PC-3 (cell line): Measurements from ENCODE around the gene MUC20. TPM values are rescaled to one million over a fixed set of nuclear protein-coding genes. Genes with fewer than 3 reads are reported as not detected.
A peak's percentile ranks its signal among the peaks of the same experiment; 100 is the strongest.

Experiments used
- ATAC-seq: fragments of 200-7000 bp; cut with Tn5 transposase; 2 replicates; pipeline ENCODE4 v1.9.1; 2020; ENCODE audit warnings: mild to moderate bottlenecking, moderate library complexity
- BruUV-seq: library from RNA; stranded (reverse); fragments of 400-500 nt; replicated peaks from 2 replicates; lab custom pipeline; 2021; lab: Mats Ljungman, UMichigan
- CTCF ChIA-PET: fragments of 300-600 bp; sonication (Branson Sonifier 250); formaldehyde crosslinking; loops from one replicate; lab custom pipeline; 2022; ENCODE audit warnings: antibody characterized with exemption; lab: Charles Lee
- POLR2A ChIA-PET: fragments of 300-600 bp; sonication (Branson Sonifier 250); formaldehyde crosslinking; loops from one replicate; lab custom pipeline; 2022; ENCODE audit warnings: antibody characterized with exemption; ENCODE audit not compliant: unreplicated experiment; lab: Charles Lee
- DNase-seq: peaks from one replicate; pipeline ENCODE4 v3.0.0-alpha.2; 2015
- H2AFZ ChIP-seq: fragments of 300-600 bp; sonication (generic); 2 replicates; pipeline ENCODE4 v1.6.0; 2016; ENCODE audit warnings: antibody characterized with exemption, low read length
- H3F3A ChIP-seq: fragments of 300-600 bp; sonication (generic); one replicate; pipeline ENCODE4 v1.6.0; 2017; ENCODE audit warnings: antibody characterized with exemption, low read length, control low read depth, mild to moderate bottlenecking; ENCODE audit not compliant: unreplicated experiment
- H3K27ac ChIP-seq: fragments of 300-600 bp; sonication (generic); 2 replicates; pipeline ENCODE4 v1.5.1; 2016; ENCODE audit warnings: mild to moderate bottlenecking, low read length
- H3K27me3 ChIP-seq: fragments of 300-600 bp; sonication (generic); 2 replicates; pipeline ENCODE4 v1.6.1; 2016; ENCODE audit warnings: low read length, mixed read lengths
- H3K36me3 ChIP-seq: fragments of 300-600 bp; sonication (generic); 2 replicates; pipeline ENCODE4 v1.6.1; 2016; ENCODE audit warnings: low read depth, mixed run types, low read length, mixed read lengths
- H3K4me1 ChIP-seq: fragments of 300-600 bp; sonication (generic); 2 replicates; pipeline ENCODE4 v1.5.1; 2016; ENCODE audit warnings: low read length; ENCODE audit not compliant: insufficient read depth
- H3K4me2 ChIP-seq: fragments of 300-600 bp; sonication (generic); 2 replicates; pipeline ENCODE4 v1.6.0; 2016; ENCODE audit warnings: low read length
- H3K4me3 ChIP-seq: fragments of 300-600 bp; sonication (generic); 2 replicates; pipeline ENCODE4 v1.5.1; 2016; ENCODE audit warnings: mild to moderate bottlenecking, low read length, mixed read lengths
- H3K79me2 ChIP-seq: fragments of 300-600 bp; sonication (generic); 2 replicates; pipeline ENCODE4 v1.6.1; 2017; ENCODE audit warnings: low read length, mixed read lengths
- H3K9ac ChIP-seq: fragments of 300-600 bp; sonication (generic); 2 replicates; pipeline ENCODE4 v1.6.0; 2016; ENCODE audit warnings: mild to moderate bottlenecking, low read length
- H3K9me2 ChIP-seq: fragments of 300-600 bp; sonication (generic); replicated peaks from 2 replicates; pipeline ENCODE4 v1.6.1; 2016; ENCODE audit warnings: mixed run types, low read length, mixed read lengths
- H3K9me3 ChIP-seq: fragments of 300-600 bp; sonication (generic); 2 replicates; pipeline ENCODE4 v1.6.1; 2016; ENCODE audit warnings: low read length, mixed read lengths
- H4K20me1 ChIP-seq: fragments of 300-600 bp; sonication (generic); 2 replicates; pipeline ENCODE4 v1.6.1; 2016; ENCODE audit warnings: low read length, mixed read lengths
- EZH2 ChIP-seq: fragments of 300-600 bp; sonication (generic); IDR thresholded peaks from one replicate; pipeline ENCODE4 v1.6.1; 2017; ENCODE audit warnings: antibody characterized with exemption, mild to moderate bottlenecking, low read length; ENCODE audit not compliant: unreplicated experiment
- EZH2phosphoT487 ChIP-seq: fragments of 300-600 bp; sonication (generic); IDR thresholded peaks from 2 replicates; pipeline ENCODE4 v1.6.1; 2018; ENCODE audit warnings: mild to moderate bottlenecking, antibody characterized with exemption, low read length, borderline replicate concordance
- intact Hi-C: fragments of 100-400 bp; cut with micrococcal nuclease; formaldehyde crosslinking; loops from 2 replicates; pipeline ENCODE4 v1.9.0; 2023
- total RNA-seq: library from RNA; depleted of rRNA; stranded (reverse); fragments of >200 nt; gene quantifications from 2 replicates; pipeline ENCODE4 v1.2.3, GENCODE V29; 2014
- TF ChIP-seq, protein P1 (sequence below): fragments of 300-600 bp; sonication (generic); conservative IDR thresholded peaks from 2 replicates; pipeline ENCODE4 v1.5.1; 2017; ENCODE audit warnings: antibody characterized with exemption, low read depth, mild to moderate bottlenecking, low read length

Gene MUC20
- total RNA-seq, 1 experiment from 2014 or later = 0.69 TPM

- Histone ChIP-seq H3K79me2 (no peaks in the 10 kb centered on the region), H3K4me1 (peaks cover 11% of the 10 kb centered on the region; the same call in 1 of the 2 replicates), H2AFZ (no peak overlapping the region), H3K9me2 (no peaks in the 10 kb centered on the region), H3K27ac (no peak overlapping the region), H4K20me1 (no peaks in the 10 kb centered on the region), H3K9ac (no peak overlapping the region), H3K4me2 (no peak overlapping the region), H3F3A (no peaks in the 10 kb centered on the region), H3K36me3 (peaks cover under 1% of the 10 kb centered on the region; the same call in 1 of the 2 replicates), H3K9me3 (no peaks in the 10 kb centered on the region), H3K4me3 (no peak overlapping the region), H3K27me3 (no peaks in the 10 kb centered on the region)
- BruUV-seq = no TSS peak
- TF ChIP-seq EZH2phosphoT487 = no peak
- TF ChIP-seq, protein P1, sequence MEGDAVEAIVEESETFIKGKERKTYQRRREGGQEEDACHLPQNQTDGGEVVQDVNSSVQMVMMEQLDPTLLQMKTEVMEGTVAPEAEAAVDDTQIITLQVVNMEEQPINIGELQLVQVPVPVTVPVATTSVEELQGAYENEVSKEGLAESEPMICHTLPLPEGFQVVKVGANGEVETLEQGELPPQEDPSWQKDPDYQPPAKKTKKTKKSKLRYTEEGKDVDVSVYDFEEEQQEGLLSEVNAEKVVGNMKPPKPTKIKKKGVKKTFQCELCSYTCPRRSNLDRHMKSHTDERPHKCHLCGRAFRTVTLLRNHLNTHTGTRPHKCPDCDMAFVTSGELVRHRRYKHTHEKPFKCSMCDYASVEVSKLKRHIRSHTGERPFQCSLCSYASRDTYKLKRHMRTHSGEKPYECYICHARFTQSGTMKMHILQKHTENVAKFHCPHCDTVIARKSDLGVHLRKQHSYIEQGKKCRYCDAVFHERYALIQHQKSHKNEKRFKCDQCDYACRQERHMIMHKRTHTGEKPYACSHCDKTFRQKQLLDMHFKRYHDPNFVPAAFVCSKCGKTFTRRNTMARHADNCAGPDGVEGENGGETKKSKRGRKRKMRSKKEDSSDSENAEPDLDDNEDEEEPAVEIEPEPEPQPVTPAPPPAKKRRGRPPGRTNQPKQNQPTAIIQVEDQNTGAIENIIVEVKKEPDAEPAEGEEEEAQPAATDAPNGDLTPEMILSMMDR = no peak
- TF ChIP-seq EZH2 = no peak
- intact Hi-C loops = no loop called here
- ChIA-PET CTCF (no interaction called here), POLR2A (no interaction called here)
- DNase-seq = no peak
- no peak for ATAC-seq
Observed at GRCh38 chr3:195698647-195699387, 22.0 kb upstream of the MUC20 start.

DNA sequence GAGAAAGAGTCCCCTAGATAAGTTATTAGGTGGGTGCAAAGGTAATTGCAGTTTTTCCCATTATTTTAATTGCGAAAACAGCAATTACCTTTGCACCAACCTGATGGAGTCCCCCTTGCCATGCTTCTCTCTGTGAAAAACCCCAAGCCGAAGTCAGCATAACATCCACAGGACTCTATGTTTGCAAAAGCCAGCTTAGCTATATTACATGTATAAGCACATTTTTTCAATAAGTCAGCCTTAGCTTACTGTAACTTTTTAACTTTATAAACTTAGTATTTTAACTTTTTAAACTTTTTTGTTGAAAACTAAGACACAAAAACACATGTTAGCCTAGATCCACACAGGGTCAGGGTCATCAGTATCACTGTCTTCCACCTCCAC is 21.4 kb upstream of the MUC20 start:
- Histone ChIP-seq H3K9me3 (no peaks in the 10 kb centered on the region), H3F3A (no peaks in the 10 kb centered on the region), H3K4me1 (peaks cover 11% of the 10 kb centered on the region; the same call in 1 of the 2 replicates), H3K27me3 (no peaks in the 10 kb centered on the region), H4K20me1 (no peaks in the 10 kb centered on the region), H3K9me2 (no peaks in the 10 kb centered on the region), H3K9ac (no peak overlapping the region), H3K4me3 (no peak overlapping the region), H2AFZ (no peak overlapping the region), H3K36me3 (no peaks in the 10 kb centered on the region; the same call in 1 of the 2 replicates), H3K4me2 (no peak overlapping the region), H3K27ac (no peak overlapping the region), H3K79me2 (no peaks in the 10 kb centered on the region)
- ChIA-PET POLR2A (no interaction called here), CTCF (no interaction called here)
- no peak for ATAC-seq
- no peak for DNase-seq
- TF ChIP-seq EZH2 = no peak
- TF ChIP-seq EZH2phosphoT487 = no peak
- TF ChIP-seq, protein P1 = no peak
- BruUV-seq = TSS peak; percentile 12
- intact Hi-C loops = no loop called here

DNA sequence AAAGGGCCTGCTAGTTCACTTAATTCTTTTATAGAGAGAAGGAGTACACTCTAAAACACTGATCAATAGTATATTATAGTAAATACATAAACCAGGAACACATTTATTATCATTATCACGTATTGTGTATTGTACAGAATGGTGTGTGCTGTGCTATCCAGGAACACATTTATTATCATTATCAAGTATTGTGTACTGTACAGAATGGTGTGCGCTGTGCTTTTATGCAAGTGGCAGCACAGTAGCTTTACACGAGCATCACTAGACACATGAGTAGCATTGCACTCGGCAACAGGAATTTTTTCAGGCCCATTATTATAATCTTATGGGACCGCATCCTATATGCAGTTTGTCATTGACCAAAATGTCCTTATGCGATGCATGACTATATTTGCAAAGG is 20.9 kb upstream of the MUC20 start:
- Histone ChIP-seq H4K20me1 (no peaks in the 10 kb centered on the region), H3K4me2 (no peak overlapping the region), H3K36me3 (no peaks in the 10 kb centered on the region; the same call in 1 of the 2 replicates), H3K27me3 (no peaks in the 10 kb centered on the region), H3K9ac (no peak overlapping the region), H3K9me2 (no peaks in the 10 kb centered on the region), H3K9me3 (no peaks in the 10 kb centered on the region), H3K79me2 (no peaks in the 10 kb centered on the region), H3K27ac (no peak overlapping the region), H3F3A (no peaks in the 10 kb centered on the region), H3K4me3 (no peak overlapping the region), H2AFZ (no peak overlapping the region), H3K4me1 (peaks cover 11% of the 10 kb centered on the region; the same call in 1 of the 2 replicates)
- CTCF ChIA-PET = no interaction called here
- BruUV-seq = no TSS peak
- DNase-seq (no peak), ATAC-seq (no peak)
- intact Hi-C loops = no loop called here
- POLR2A ChIA-PET = no interaction called here
- TF ChIP-seq, protein P1 = no peak
- no peak for TF ChIP-seq EZH2phosphoT487
